Stimulated activated CD4-positive, alpha-beta T cell treated with anti-CD3 and anti-CD28 coated beads, Interleukin-1b, Interleukin-23, amount 100 ng/mL, for 1 hour (primary cell): Measurements from ENCODE around the gene MRPL32.
"Not testable (repeated sequence)": the region's sequence is repeated elsewhere in the genome, so short reads cannot be mapped to it uniquely, and the experiment has no call there.

Source experiments
- DNase-seq, 2 donors: peaks; one replicate each; pipeline ENCODE4 v3.0.0-alpha.2; 2020; ENCODE audit warnings: low read depth in 2 of 2

MRPL32 gene

GRCh38 chr7:42931834-42932651, at the start of gene MRPL32, which contains the start of gene PSMA2:
TSS of gene MRPL32 (plus strand) at chr7:42932376. CDS start at chr7:42932387, 11 bp downstream.
TSS of gene PSMA2 (minus strand) at chr7:42932174. CDS start at chr7:42932158, 16 bp downstream.
- DNase-seq: peak; percentile 79 to 84

DNA sequence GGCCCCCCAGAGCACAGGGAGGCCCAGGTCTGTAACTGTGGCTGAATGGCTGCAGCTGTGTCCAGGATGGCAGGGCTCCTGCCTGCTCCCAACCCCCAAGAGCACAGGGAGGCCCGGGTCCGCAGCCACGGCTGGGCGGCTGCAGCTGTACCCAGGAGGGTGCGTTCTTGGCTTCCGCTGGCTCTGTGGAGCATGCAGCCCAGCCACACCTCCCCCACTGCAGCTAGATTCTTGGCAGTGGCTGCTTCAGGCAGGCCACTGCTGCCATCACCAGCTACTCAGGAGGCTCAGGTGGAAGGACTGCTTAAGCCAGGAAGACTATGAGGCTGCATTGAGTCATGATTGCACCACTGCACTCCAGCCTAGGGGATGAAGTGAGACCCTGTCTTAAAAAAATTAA, 48.2 kb upstream of the MRPL32 start:
- no peak for DNase-seq

GRCh38 chr7:42885183-42885582, 47.0 kb upstream of the MRPL32 start:
- DNase-seq: not testable (repeated sequence)

DNA sequence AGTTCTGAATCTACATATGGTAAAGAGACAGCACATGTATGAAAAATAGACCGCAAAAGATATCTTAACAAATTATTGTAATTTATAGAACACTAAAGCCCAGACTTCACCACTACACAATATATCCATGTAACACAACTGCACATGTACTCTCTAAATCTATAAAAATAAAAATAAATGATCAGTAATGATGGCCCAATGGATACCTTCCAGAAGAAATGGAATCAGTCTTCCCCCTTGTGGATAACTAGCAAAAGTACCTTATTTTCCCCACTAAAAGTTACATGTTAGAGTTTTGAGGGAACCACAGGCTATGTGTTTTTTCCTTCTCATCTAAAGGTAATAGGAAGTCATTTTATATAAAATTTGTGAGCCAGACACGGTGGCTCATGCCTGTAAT, 46.0 kb upstream of the MRPL32 start:
- DNase-seq: no peak

GRCh38 chr7:42886893-42887505, 45.2 kb upstream of the MRPL32 start:
- DNase-seq: no peak

DNA sequence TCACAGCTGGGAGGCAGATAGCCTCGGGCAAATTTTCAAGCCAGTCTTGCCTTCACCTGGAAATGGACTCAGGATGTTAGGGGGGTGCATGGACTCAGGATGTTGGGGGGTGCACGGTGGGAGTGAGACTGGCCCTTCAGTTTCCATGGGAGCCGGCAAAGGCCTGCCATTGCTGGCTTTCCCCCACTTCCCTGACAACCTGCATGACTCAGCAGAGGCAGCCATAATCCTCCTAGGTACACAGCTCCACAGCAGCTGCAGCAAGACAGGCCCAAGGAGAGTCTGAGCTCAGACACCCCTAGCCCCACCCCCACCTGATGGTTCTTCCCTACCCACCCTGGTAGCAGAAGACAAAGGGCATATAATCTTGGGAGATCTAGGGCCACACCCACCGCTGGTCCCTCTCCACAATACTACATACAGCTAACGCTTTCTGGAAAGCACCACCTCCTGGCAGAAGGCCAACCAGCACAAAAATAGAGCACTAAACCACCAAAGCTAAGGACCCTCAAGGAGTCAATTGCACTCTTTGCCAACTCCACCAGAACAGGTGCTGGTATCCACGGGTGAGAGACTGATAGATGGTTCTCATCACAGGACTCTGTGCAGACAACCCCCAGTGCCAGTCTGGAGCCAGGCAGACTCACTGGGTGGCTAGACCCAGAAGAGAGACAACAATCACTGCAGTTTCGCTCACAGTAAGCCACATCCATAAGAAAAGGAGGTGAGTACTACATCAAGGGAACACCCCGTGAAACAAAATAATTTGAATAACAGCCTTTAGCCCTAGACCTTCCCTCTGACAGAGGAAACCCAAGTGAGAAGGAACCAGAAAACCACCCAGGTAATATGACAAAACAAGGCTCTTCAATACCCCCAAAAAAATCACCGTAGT, 38.6 kb upstream of the MRPL32 start:
- no peak for DNase-seq

DNA sequence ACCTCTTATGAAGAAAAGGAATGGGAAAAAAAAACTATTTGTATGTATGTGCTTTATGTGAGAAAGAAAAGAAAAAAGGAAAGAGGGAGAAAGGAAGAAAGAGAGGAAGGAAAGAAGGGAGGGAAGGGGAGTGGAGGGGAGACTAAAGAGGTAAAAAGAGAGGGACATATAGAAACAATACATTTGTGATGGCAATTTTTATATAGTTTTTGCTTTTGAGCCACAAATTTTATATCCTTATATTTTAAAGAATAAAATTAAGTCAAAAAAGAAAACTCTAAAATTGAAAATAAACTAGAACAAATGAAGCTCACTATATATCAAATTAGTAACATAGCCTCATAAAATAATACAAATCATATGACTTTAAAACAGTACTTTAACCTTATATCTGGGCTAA, 31.3 kb upstream of the MRPL32 start:
- no peak for DNase-seq

GRCh38 chr7:42902331-42902730, 29.8 kb upstream of the MRPL32 start:
- no peak for DNase-seq

GRCh38 chr7:42906181-42906580, 26.0 kb upstream of the MRPL32 start:
- no peak for DNase-seq

- DNase-seq: no peak
These were observed 24.9 kb upstream of the MRPL32 start for GRCh38 chr7:42907316-42907715.

DNA sequence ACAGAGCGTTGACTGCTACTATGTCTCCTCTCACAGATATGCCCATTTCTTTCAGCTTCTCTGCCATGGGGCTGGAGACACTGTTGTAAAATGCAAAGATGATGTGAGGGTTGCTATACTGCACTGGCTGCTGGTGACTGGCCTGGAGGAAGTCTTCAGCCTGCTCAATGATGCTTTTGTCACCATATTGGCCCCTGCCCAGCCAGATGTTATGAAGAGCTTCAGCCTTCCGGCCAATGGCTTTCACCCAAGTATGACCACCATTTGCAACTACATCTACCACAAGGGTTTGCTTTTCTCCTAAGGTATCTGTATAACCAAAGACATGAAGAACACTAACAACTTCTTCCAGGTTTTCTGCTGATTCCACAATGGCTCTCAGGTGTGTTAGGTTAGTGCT, 21.9 kb upstream of the MRPL32 start:
- no peak for DNase-seq

DNA sequence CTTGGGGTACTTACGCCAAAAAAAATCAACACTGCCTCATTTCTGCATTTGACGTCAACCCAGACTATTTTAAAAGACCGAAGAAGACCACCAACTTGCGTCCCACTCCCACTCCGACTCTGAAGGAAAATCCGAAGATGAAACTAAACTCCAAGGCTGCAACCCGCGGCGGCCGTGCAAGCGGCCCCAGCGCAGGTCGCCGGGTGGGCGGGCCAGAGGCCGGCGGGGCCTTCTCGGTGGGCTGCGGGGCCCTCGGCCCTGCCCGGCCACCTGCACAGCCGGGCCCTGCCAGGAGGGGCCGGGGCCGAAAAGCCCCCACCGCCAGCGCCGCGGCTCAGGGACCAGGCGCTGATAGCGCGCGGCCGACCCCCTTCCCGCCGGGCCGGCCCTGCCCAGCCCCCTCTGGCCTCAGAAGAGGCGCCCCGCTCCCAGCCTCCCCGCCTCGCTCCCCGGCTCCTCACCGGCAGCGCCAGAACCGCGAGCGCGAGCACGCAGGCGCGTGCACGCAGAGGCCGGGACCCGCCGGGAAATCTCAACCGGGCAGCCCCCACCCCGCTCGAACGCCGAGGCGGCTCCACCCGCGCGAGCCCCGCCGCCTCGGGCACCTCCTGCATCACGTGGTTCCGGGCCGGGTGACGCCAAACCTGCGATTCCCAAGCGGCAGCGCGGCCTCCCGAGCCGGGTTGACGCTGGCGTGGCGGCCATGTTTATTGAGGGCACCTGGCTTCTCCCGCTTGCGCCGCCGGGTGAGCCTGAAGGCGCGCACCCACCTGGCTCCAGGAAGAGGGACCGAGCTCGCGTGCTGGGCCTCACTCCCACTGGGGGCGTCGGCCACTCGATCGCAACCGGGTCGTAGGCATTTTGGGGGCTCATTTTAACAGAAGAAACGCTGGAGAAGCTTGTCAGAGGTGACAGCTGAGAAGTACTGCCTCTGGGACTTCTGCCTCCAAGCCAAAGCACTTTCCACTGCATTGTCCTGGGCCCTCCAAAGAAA, 20.4 kb upstream of the MRPL32 start, which contains the start of gene C7orf25:
TSS of gene C7orf25 (minus strand) at position 617 of the 994 bp plus-strand sequence. CDS start 1,170 bp downstream, outside the sequence.
- peak; percentile 80 to 88 for DNase-seq

GRCh38 chr7:42913591-42913990, 18.6 kb upstream of the MRPL32 start:
- no peak for DNase-seq

DNA sequence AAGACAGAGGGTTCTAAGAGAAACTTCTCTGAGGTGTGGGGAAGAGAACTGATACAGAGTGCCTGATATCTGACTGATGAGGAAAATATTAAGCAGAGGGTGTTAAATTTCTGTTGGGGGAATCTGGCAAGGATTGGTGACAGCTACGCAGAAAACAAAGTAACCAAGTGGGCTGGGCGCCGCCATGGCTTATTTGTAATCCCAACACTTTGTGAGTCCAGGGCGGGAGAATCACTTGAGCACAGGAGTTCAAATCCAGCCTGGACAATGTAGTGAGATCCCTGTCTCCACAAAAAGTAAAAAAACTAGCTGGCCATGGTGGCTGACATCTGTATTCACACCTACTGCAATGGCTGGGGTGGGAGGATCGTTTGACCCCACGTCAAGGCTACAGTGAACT, 18.2 kb upstream of the MRPL32 start:
- DNase-seq: no peak

DNA sequence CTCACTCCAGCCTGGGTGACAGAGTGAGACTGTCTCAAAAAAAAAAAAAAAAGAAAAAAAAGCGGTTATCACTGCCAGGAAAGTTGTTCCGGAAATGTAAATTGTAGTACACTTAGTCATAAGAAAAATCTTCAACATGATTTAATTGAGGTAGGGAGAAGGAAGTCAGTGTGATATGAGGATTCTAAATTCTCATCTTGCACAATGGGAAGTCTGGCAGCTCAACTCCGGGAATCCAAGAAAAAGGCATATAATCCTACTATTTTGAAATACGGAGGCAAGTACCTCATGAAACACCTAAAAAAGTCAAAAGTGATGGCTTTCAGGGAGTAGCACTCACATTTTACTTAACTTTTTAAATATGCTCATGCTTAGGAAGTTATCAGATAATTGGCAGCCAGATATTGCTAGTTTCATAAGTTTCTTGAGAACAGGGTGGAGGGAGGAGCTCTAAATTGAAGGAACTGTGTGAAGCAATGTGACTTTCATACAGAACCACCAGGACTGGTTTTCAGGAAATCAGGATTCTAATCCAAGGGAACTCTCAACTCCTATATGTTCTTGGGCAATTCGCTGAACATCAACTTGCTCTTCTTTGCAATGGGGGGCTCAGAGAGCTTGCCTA, 17.6 kb upstream of the MRPL32 start:
- no peak for DNase-seq

GRCh38 chr7:42915356-42915755, 16.8 kb upstream of the MRPL32 start:
- DNase-seq: no peak

GRCh38 chr7:42922017-42922753, 10.0 kb upstream of the MRPL32 start:
- DNase-seq: no peak

DNA sequence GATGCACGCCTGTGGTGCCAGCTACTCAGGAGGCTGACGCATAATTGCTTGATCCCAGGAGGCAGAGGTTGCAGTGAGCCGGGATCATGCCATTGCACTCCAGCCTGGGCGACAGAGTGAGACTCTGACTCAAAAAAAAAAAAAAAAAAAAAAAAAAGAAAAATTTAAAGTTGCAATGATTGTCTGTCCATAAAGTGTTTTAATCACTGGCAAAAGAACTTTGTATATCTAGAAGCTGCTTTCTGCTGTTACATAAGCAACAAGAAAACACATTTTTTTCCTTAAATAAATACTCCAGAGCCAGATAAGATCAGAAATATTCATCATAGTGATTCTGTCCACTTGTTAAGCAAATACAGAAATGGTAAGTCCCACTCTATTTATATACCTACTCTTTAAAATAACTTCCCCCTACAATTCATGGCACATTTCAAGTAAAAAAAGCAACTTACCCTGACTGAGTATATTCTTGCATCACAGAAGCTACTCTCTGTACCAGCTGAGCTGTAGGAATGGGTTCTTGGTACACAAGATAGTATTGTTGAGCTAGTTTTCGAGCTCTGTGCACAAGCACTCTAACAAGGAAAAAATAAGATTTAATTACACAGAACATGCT, 7.8 kb upstream of the MRPL32 start:
- no peak for DNase-seq

DNA sequence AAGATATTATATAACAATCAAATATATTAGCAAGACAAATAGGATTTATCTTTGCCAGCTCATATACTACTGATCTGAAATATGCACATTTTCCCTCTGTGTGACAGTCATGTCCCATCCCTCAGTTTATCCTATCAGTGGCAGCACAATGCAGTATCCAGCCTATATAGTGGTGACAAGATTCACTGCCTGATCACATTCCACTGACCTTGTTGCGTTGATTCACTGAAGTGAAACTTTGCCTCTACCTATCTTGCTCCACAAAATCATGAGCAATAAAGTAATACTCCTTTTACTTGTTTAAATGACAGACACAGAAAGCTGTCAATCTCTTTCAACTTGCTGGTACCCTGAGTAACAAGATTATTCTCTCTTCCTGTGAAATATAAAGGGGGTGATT, 6.5 kb upstream of the MRPL32 start:
- no peak for DNase-seq
